Measurements from ENCODE around the gene AHNAK.

AHNAK gene

DNA sequence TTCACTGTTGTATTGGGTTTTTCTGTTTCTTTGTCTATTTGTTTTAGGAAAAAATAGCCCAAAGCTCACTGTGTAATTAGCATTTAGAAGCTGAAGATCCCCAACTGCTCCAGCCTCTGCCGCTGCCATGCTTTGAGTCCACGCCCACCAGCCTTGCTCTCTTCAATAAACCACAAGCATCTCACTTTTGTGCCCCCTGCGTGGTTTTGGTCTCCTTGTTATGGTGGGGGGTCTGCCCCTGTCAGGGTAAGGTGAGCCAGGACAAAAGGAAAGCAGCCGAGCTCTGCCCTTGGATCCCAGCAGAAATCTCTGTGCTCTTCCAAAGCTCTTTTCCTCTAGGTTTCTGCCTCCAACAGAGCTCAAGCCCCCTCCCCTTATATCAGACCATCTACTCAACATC lies 123.6 kb downstream of the AHNAK start:
- TF ChIP-seq, protein P1, sequence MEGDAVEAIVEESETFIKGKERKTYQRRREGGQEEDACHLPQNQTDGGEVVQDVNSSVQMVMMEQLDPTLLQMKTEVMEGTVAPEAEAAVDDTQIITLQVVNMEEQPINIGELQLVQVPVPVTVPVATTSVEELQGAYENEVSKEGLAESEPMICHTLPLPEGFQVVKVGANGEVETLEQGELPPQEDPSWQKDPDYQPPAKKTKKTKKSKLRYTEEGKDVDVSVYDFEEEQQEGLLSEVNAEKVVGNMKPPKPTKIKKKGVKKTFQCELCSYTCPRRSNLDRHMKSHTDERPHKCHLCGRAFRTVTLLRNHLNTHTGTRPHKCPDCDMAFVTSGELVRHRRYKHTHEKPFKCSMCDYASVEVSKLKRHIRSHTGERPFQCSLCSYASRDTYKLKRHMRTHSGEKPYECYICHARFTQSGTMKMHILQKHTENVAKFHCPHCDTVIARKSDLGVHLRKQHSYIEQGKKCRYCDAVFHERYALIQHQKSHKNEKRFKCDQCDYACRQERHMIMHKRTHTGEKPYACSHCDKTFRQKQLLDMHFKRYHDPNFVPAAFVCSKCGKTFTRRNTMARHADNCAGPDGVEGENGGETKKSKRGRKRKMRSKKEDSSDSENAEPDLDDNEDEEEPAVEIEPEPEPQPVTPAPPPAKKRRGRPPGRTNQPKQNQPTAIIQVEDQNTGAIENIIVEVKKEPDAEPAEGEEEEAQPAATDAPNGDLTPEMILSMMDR (conservative IDR thresholded peaks at IDR 0.05; ENCODE audit: low read depth, low read length), result no peak
- no peak for DNase-seq (ENCODE audit: low read depth)
- H3K4me3 ChIP-seq (ENCODE audit: low read length), result no peak overlapping the region

DNA sequence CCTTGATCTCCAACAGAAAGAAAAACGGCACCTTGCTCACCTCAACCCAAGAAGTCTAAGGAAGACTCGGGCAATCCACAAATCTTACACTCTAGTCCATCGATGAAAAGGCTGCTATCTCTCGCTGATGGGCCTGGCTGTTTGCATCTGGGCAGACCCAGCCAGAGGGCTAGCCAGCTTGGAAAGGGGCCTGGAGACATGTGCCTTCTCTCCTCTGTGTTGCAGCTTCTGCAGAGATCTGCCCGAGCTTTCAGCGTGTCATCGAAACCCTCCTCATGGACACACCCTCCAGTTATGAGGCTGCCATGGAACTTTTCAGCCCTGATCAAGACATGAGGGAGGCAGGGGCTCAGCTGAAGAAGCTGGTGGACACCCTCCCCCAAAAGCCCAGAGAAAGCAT lies 124.6 kb downstream of the AHNAK start:
- no peak overlapping the region for H3K4me3 ChIP-seq (ENCODE audit: low read length)
- TF ChIP-seq, protein P1 (conservative IDR thresholded peaks at IDR 0.05; ENCODE audit: low read depth, low read length), result no peak
- DNase-seq (ENCODE audit: low read depth), result no peak

DNA sequence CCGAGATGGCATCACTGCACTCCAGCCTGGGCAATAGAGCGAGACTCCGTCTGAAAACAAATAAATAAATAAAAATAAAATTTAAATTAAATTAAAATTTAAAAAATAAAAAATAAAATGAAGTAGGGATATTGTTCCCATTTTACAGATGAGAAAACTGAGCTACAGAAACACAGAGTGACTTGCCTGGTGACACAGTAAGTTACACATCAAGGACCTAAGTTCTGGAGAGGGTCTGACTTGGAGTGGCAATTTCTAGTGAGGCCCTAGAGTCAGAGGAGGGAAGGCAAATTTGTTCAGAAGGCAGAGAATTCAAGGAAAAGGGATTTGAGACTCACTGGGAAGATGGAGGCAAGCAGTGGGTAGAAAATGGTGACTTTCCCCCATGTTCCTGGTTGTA lies 125.7 kb downstream of the AHNAK start:
- TF ChIP-seq, protein P1 (conservative IDR thresholded peaks at IDR 0.05; ENCODE audit: low read depth, low read length), result no peak
- H3K4me3 ChIP-seq (ENCODE audit: low read length), result no peak overlapping the region
- DNase-seq (ENCODE audit: low read depth), result no peak

DNA sequence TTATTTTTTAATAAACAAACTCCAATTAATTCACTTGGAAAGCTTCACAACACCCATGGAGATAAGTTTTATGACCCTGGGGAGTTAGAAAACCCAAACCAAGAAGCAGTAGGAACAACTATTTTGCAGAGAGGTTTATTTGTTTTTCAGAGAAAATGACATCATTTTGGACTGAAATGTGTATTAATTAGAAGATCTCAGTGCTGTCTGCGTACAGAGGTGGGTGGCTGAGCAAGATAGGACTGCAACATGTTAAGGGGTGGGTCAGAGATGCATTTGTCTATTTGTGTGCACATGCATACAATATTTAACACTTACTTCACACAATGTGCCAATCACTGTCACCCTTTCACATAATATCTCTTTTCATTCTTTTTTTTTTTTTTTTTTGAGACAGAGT lies 126.7 kb downstream of the AHNAK start:
- H3K4me3 ChIP-seq (ENCODE audit: low read length), result no peak overlapping the region
- TF ChIP-seq, protein P1 (conservative IDR thresholded peaks at IDR 0.05; ENCODE audit: low read depth, low read length), result no peak
- no peak for DNase-seq (ENCODE audit: low read depth)

DNA sequence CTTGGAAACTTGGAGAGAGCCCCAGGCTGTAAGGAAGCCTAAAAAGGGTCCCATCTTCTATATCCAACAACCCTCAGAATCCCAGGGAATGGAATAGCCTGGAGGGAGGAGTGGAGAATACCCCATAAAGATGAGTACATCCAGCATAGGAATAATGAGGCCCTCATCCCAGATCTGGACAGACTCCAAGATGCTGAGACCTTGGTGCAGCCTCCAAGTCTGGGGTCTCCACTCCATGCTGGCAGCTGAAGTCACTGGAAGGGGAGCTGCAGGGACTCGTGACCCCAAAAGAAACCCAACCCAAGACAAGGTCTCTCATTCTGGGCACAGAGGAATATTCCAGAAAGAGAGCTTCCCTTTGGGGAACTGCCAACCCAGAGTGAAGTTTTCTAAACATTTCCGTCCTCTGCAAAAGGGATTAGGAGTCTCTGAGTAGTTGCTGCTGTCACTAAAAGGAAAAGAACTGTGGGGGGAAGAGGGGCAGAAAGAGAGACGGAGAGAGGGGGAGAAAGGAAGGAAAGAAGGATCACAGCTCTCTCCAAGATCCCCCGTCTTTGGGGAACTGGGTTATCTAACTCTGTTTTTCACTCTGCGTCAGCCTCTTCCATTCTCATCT lies 127.2 kb downstream of the AHNAK start:
- no peak for DNase-seq (ENCODE audit: low read depth)
- no peak overlapping the region for H3K4me3 ChIP-seq (ENCODE audit: low read length)
- TF ChIP-seq, protein P1 (conservative IDR thresholded peaks at IDR 0.05; ENCODE audit: low read depth, low read length), result no peak

DNA sequence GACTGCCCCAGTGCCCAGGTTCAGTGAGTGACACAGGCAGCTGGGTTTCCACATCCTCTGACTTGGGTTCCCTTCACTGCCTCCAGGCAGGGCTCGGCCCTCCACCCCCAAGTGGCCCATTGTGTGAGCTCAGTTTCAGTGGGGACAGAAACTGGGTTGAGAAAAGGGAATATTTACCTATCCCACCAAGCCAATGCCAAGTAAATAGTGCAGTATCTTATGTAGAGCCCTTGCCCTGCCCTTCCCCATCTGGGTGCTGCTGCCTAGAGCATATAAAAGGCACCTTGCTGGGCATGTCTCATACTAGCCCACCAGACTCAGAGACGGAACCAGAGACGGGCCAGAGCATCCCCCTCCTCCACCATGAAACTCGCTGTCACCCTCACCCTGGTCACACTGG lies 127.9 kb downstream of the AHNAK start, which contains the start of gene SCGB1A1:
SCGB1A1 (plus strand) TSS at position 301 of the 400 bp plus-strand sequence; CDS start at position 364, 63 bp downstream.
- DNase-seq (ENCODE audit: low read depth), result no peak
- no peak within 1 kb of the TSS for H3K4me3 ChIP-seq (ENCODE audit: low read length)
- TF ChIP-seq, protein P1 (conservative IDR thresholded peaks at IDR 0.05; ENCODE audit: low read depth, low read length), result no peak

DNA sequence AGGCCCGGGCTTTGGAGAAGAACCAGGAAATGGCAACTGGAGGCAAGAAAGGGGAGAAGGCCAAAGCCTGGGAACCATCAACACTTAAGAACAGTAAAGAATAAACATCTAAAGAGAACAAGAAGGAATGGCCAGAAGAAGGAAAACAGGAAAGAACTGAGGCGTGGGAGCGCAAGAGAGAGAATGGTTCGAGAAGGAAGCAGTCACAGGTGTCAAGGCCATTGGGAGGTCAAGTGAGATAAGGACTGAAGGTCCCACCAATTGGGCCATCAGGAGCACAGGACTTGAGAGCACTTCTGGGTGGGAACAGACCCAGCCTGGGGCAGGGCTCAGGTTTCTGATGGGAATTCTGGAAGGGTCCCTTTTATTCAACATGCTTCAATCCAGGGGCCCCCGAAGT lies 128.5 kb downstream of the AHNAK start:
- no peak overlapping the region for H3K4me3 ChIP-seq (ENCODE audit: low read length)
- TF ChIP-seq, protein P1 (conservative IDR thresholded peaks at IDR 0.05; ENCODE audit: low read depth, low read length), result no peak

More for the DNA sequence above, 128.5 kb downstream of the AHNAK start:
- DNase-seq (ENCODE audit: low read depth), result no peak

All from retinal pigment epithelial cell (primary cell).